ENCODE data around the gene HMCN2. TPM values are rescaled to one million over a fixed set of nuclear protein-coding genes. Genes with fewer than 3 reads are reported as not detected.
"Not testable (repeated sequence)": the region's sequence is repeated elsewhere in the genome, so short reads cannot be mapped to it uniquely, and the experiment has no call there.

Gene HMCN2
- total RNA-seq, 1 experiment from 2014 or later: 1.6 TPM

DNA sequence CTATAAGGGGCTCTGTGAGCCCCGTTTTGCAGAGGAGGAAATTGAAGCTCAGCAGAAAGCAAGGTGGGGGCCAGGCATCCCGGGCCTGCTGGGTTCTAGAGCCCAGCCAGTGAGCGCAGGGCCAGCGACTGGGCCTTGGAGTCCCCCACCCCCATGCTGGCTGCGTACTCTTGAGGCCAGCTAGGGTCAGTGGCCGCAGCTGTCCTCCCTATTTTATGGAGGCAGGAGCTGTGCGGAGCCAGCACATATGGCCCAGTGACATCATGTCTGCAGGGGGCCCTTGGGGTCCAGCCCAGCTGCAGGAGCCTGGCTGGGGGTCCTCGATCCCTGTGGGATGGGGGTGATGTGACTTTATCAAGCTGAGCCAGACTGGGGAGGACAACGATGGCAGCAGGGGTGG is 71.3 kb downstream of the HMCN2 start:
- BruUV-seq (replicated peaks): no TSS peak
- H3K9me3 ChIP-seq (ENCODE audit: insufficient read depth, low read depth): no peaks in the 10 kb centered on the region
- TF ChIP-seq, protein P1, sequence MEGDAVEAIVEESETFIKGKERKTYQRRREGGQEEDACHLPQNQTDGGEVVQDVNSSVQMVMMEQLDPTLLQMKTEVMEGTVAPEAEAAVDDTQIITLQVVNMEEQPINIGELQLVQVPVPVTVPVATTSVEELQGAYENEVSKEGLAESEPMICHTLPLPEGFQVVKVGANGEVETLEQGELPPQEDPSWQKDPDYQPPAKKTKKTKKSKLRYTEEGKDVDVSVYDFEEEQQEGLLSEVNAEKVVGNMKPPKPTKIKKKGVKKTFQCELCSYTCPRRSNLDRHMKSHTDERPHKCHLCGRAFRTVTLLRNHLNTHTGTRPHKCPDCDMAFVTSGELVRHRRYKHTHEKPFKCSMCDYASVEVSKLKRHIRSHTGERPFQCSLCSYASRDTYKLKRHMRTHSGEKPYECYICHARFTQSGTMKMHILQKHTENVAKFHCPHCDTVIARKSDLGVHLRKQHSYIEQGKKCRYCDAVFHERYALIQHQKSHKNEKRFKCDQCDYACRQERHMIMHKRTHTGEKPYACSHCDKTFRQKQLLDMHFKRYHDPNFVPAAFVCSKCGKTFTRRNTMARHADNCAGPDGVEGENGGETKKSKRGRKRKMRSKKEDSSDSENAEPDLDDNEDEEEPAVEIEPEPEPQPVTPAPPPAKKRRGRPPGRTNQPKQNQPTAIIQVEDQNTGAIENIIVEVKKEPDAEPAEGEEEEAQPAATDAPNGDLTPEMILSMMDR (conservative IDR thresholded peaks at IDR 0.05): no peak
- no peak for TF ChIP-seq EZH2 (IDR thresholded peaks at IDR 0.05; ENCODE audit: low read depth)
- H3K4me2 ChIP-seq: no peak overlapping the region
- ChIA-PET CTCF (no interaction called here), POLR2A (ENCODE audit: unreplicated experiment) (no interaction called here)
- H3K27ac ChIP-seq: no peak overlapping the region
- H3K4me1 ChIP-seq (replicated peaks; ENCODE audit: insufficient read depth): no peaks in the 10 kb centered on the region
- no peaks in the 10 kb centered on the region for H3K27me3 ChIP-seq (ENCODE audit: insufficient read depth, low read depth)
- H3K36me3 ChIP-seq (ENCODE audit: low read depth): no peaks in the 10 kb centered on the region
- intact Hi-C loops (cut with micrococcal nuclease; ENCODE audit: unreplicated experiment): no loop called here
- no peaks in the 10 kb centered on the region for H3K9me2 ChIP-seq (ENCODE audit: insufficient read depth)
- DNase-seq: no peak
- H3F3A ChIP-seq (ENCODE audit: insufficient read depth, low read depth): no peaks in the 10 kb centered on the region
- no peaks in the 10 kb centered on the region for H4K20me1 ChIP-seq (ENCODE audit: insufficient read depth)
- no peak overlapping the region for H3K4me3 ChIP-seq
- H2AFZ ChIP-seq: no peak overlapping the region
- H3K79me2 ChIP-seq (ENCODE audit: low read depth): no peaks in the 10 kb centered on the region

GRCh38 chr9:130337318-130337717 is 71.8 kb downstream of the HMCN2 start:
- Histone ChIP-seq H3K4me2 (no peak overlapping the region), H3K9me3 (ENCODE audit: insufficient read depth, low read depth) (no peaks in the 10 kb centered on the region), H3K27me3 (ENCODE audit: insufficient read depth, low read depth) (no peaks in the 10 kb centered on the region), H4K20me1 (ENCODE audit: insufficient read depth) (no peaks in the 10 kb centered on the region), H2AFZ (no peak overlapping the region), H3K27ac (no peak overlapping the region), H3K9me2 (ENCODE audit: insufficient read depth) (no peaks in the 10 kb centered on the region), H3K4me1 (replicated peaks; ENCODE audit: insufficient read depth) (no peaks in the 10 kb centered on the region), H3K36me3 (ENCODE audit: low read depth) (no peaks in the 10 kb centered on the region), H3K79me2 (ENCODE audit: low read depth) (no peaks in the 10 kb centered on the region), H3K4me3 (no peak overlapping the region), H3F3A (ENCODE audit: insufficient read depth, low read depth) (no peaks in the 10 kb centered on the region)
- ChIA-PET CTCF (no interaction called here), POLR2A (ENCODE audit: unreplicated experiment) (no interaction called here)
- intact Hi-C loops (cut with micrococcal nuclease; ENCODE audit: unreplicated experiment): no loop called here
- TF ChIP-seq, protein P1 (conservative IDR thresholded peaks at IDR 0.05): no peak
- no peak for TF ChIP-seq EZH2 (IDR thresholded peaks at IDR 0.05; ENCODE audit: low read depth)
- no peak for DNase-seq
- no TSS peak for BruUV-seq (replicated peaks)

- BruUV-seq (replicated peaks): no TSS peak
- Histone ChIP-seq H2AFZ (no peak overlapping the region), H3K9me2 (ENCODE audit: insufficient read depth) (no peaks in the 10 kb centered on the region), H3K27ac (no peak overlapping the region), H3K4me3 (no peak overlapping the region), H4K20me1 (ENCODE audit: insufficient read depth) (no peaks in the 10 kb centered on the region), H3K27me3 (ENCODE audit: insufficient read depth, low read depth) (no peaks in the 10 kb centered on the region), H3K36me3 (ENCODE audit: low read depth) (no peaks in the 10 kb centered on the region), H3K79me2 (ENCODE audit: low read depth) (no peaks in the 10 kb centered on the region), H3F3A (ENCODE audit: insufficient read depth, low read depth) (no peaks in the 10 kb centered on the region), H3K9me3 (ENCODE audit: insufficient read depth, low read depth) (no peaks in the 10 kb centered on the region), H3K4me2 (no peak overlapping the region), H3K4me1 (replicated peaks; ENCODE audit: insufficient read depth) (no peaks in the 10 kb centered on the region)
- no peak for DNase-seq
- TF ChIP-seq, protein P1 (conservative IDR thresholded peaks at IDR 0.05): no peak
- no peak for TF ChIP-seq EZH2 (IDR thresholded peaks at IDR 0.05; ENCODE audit: low read depth)
- intact Hi-C loops (cut with micrococcal nuclease; ENCODE audit: unreplicated experiment): no loop called here
- ChIA-PET CTCF (no interaction called here), POLR2A (ENCODE audit: unreplicated experiment) (no interaction called here)
Observed at GRCh38 chr9:130337784-130338380, 72.3 kb downstream of the HMCN2 start.

GRCh38 chr9:130338891-130339290 is 73.3 kb downstream of the HMCN2 start:
- POLR2A ChIA-PET (ENCODE audit: unreplicated experiment); BruUV-seq (replicated peaks); H3K9me2 ChIP-seq (ENCODE audit: insufficient read depth); H3K9me3 ChIP-seq (ENCODE audit: insufficient read depth, low read depth); H4K20me1 ChIP-seq (ENCODE audit: insufficient read depth); H3K4me3 ChIP-seq; H3K27ac ChIP-seq; H3K79me2 ChIP-seq (ENCODE audit: low read depth); intact Hi-C loops (cut with micrococcal nuclease; ENCODE audit: unreplicated experiment); H3K4me2 ChIP-seq; H3K4me1 ChIP-seq (replicated peaks; ENCODE audit: insufficient read depth); H3K27me3 ChIP-seq (ENCODE audit: insufficient read depth, low read depth); H3K36me3 ChIP-seq (ENCODE audit: low read depth); H3F3A ChIP-seq (ENCODE audit: insufficient read depth, low read depth); DNase-seq; H2AFZ ChIP-seq: not testable (repeated sequence)
- CTCF ChIA-PET: interaction anchor here (0.9 kb wide), 1 partner anchor 99 kb away, joined by 3 read pairs; no protein-coding TSS in a partner anchor
